ENCODE data around the gene WDFY4. TPM values are rescaled to one million over a fixed set of nuclear protein-coding genes. Genes with fewer than 3 reads are reported as not detected.

WDFY4 gene
- total RNA-seq, 1 experiment from 2014 or later, result not detected

- Histone ChIP-seq H3K23me2 (ENCODE audit: insufficient read length, low read depth, low read length, poor library complexity, severe bottlenecking) (no peaks in the 10 kb centered on the region), H3K56ac (ENCODE audit: insufficient read length, low read depth, low read length) (no peak overlapping the region), H4K20me1 (ENCODE audit: control insufficient read depth, insufficient read depth, insufficient read length) (peaks cover 2% of the 10 kb centered on the region), H3T11ph (ENCODE audit: low read length) (no peak overlapping the region), H3K14ac (ENCODE audit: insufficient read depth, low read length) (no peak overlapping the region), H3K18ac (ENCODE audit: insufficient read length, low read depth, low read length) (no peak overlapping the region), H3K4me1 (ENCODE audit: insufficient read depth, low read length) (peaks cover 2% of the 10 kb centered on the region; the same call in 1 of the 2 replicates), H2AK5ac (ENCODE audit: insufficient read length, low read length) (no peak overlapping the region), H2BK15ac (ENCODE audit: low read depth, low read length) (no peak overlapping the region; the same call in 1 of the 2 replicates), H3K9me3 (ENCODE audit: control insufficient read depth, low read depth, low read length) (no peaks in the 10 kb centered on the region), H4K5ac (ENCODE audit: insufficient read length, low read depth, low read length) (no peak overlapping the region), H3K79me1 (ENCODE audit: insufficient read depth, low read depth, low read length, poor library complexity, severe bottlenecking) (no peaks in the 10 kb centered on the region), H4K8ac (replicated peaks; ENCODE audit: insufficient read length, low read depth, low read length) (no peak overlapping the region), H2BK5ac (ENCODE audit: insufficient read length, low read length) (no peak overlapping the region), H3K79me2 (ENCODE audit: insufficient read depth, low read length) (no peaks in the 10 kb centered on the region), H3K4me2 (ENCODE audit: insufficient read depth, insufficient read length, low read length) (no peak overlapping the region), H2BK20ac (ENCODE audit: low read depth, low read length, poor library complexity, severe bottlenecking) (no peak overlapping the region), H3K9ac (ENCODE audit: extremely low read depth, insufficient read length, low read length) (no peak overlapping the region), H3K27me3 (ENCODE audit: insufficient read depth, low read length) (no peaks in the 10 kb centered on the region), H2AFZ (ENCODE audit: low read length) (no peak overlapping the region), H4K91ac (ENCODE audit: insufficient read length, low read depth, low read length) (no peak overlapping the region), H3K23ac (ENCODE audit: insufficient read length, low read depth, low read length) (no peak overlapping the region), H2BK12ac (ENCODE audit: insufficient read length, low read depth, low read length) (no peak overlapping the region), H2BK120ac (ENCODE audit: low read depth, low read length, poor library complexity, severe bottlenecking) (no peak overlapping the region), H3K27ac (ENCODE audit: insufficient read length, low read depth, low read length) (no peak overlapping the region), H3K4ac (ENCODE audit: low read depth, low read length) (no peak overlapping the region)
- Mint-ChIP-seq H3K27me3 (ENCODE audit: low read depth) (peaks cover 2% of the 10 kb centered on the region; the same call in 1 of the 2 replicates), H3K4me1 (peaks cover 17 to 18% of the 10 kb centered on the region in 2 experiments), H3K9me3 (no peaks in the 10 kb centered on the region; a peak in 1 of 5 replicates), H3K36me3 (ENCODE audit: insufficient read depth in 1 of 3, low read depth in 3 of 3) (no peaks in the 10 kb centered on the region), H3K4me3 (no peak overlapping the region), H3K27ac (no peak overlapping the region)
- DNase-seq, result no peak
- TF ChIP-seq, protein P1, sequence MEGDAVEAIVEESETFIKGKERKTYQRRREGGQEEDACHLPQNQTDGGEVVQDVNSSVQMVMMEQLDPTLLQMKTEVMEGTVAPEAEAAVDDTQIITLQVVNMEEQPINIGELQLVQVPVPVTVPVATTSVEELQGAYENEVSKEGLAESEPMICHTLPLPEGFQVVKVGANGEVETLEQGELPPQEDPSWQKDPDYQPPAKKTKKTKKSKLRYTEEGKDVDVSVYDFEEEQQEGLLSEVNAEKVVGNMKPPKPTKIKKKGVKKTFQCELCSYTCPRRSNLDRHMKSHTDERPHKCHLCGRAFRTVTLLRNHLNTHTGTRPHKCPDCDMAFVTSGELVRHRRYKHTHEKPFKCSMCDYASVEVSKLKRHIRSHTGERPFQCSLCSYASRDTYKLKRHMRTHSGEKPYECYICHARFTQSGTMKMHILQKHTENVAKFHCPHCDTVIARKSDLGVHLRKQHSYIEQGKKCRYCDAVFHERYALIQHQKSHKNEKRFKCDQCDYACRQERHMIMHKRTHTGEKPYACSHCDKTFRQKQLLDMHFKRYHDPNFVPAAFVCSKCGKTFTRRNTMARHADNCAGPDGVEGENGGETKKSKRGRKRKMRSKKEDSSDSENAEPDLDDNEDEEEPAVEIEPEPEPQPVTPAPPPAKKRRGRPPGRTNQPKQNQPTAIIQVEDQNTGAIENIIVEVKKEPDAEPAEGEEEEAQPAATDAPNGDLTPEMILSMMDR (conservative IDR thresholded peaks at IDR 0.05), result no peak
- WGBS (ENCODE audit: extremely low coverage, insufficient read length, low lambda C conversion rate), result no CpG with 5 or more reads among the region's 14 CpGs
Observed at GRCh38 chr10:48768144-48768766, 83.6 kb downstream of the WDFY4 start.

Data from H9 (cell line).